Measurements from ENCODE around the gene GPR32.

GPR32 gene

GRCh38 chr19:50785329-50785728 is 15.1 kb downstream of the GPR32 start:
- no peak for DNase-seq

GRCh38 chr19:50790396-50790795 is 20.1 kb downstream of the GPR32 start, which contains the start of gene ACP4:
Gene ACP4 (plus strand): TSS chr19:50790415. CDS start chr19:50790415, 0 bp downstream.
- no peak for DNase-seq

- DNase-seq = no peak
These were observed 20.7 kb downstream of the GPR32 start for GRCh38 chr19:50790922-50791467.

GRCh38 chr19:50791594-50792271 is 21.5 kb downstream of the GPR32 start:
- DNase-seq = no peak

DNA sequence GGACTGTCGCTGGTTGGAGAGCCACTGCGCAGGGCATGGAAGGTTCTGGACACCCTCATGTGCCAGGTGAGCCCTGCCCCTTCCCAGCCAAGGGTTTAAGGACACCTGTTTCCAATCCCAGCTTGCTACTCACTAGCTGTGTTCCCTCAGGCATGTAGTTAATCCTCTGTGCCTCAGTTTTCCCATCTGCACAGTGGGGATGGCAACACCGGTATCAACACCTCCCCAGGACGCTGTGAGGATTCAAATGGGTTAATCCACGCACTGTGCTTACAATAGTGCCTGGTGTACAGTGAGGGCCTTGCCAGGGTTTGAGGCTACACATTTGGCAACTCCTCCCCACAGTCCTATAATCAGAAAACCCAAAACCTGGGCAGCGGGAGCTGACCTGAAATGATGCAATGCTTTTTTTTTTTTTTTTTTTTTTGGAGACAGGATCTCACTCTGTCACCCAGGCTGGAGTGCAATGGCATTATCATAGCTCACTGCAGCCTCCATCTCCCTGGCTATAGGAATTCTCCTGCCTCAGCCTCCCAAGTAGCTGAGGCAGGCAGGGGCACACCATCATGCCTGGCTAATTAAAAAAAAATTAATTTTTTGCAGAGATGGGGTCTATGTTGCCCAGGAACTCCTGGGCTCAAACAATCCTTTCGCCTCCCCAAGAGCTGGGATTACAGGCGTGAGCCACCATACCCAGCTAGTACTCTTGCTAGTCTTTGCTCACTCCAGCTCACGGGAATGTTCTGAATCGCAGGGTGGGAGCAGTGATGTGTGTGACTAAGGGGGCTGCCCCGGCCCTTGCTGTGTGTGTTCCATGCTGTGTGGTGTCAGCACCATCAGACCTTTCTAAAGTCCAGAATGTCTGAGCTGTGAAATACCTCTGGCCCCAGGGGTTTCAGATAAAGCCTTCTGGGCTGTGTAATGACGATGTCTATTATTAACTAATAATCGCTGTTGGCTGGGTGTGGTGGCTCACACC is 22.3 kb downstream of the GPR32 start:
- DNase-seq = no peak

DNA sequence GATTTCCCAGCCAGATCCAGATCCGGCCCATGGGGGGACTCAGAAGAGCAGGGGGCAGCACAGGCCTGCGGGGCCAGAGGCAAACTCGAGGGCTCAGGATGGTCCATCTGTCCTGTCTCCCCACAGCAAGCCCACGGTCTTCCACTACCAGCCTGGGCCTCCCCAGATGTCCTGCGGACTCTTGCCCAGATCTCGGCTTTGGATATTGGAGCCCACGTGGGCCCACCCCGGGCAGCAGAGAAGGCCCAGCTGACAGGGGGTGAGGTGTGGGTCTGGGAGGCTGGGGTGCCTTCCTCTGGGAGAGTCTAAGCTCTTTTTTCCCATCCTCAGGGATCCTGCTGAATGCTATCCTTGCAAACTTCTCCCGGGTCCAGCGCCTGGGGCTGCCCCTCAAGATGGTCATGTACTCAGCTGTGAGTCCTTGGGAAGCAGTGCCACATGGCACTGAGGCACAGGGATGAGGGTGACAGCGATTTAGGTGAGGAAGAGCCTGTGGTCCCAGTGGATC is 23.3 kb downstream of the GPR32 start:
- DNase-seq = no peak

GRCh38 chr19:50794074-50794875 is 24.0 kb downstream of the GPR32 start:
- DNase-seq = peak; percentile 24

DNA sequence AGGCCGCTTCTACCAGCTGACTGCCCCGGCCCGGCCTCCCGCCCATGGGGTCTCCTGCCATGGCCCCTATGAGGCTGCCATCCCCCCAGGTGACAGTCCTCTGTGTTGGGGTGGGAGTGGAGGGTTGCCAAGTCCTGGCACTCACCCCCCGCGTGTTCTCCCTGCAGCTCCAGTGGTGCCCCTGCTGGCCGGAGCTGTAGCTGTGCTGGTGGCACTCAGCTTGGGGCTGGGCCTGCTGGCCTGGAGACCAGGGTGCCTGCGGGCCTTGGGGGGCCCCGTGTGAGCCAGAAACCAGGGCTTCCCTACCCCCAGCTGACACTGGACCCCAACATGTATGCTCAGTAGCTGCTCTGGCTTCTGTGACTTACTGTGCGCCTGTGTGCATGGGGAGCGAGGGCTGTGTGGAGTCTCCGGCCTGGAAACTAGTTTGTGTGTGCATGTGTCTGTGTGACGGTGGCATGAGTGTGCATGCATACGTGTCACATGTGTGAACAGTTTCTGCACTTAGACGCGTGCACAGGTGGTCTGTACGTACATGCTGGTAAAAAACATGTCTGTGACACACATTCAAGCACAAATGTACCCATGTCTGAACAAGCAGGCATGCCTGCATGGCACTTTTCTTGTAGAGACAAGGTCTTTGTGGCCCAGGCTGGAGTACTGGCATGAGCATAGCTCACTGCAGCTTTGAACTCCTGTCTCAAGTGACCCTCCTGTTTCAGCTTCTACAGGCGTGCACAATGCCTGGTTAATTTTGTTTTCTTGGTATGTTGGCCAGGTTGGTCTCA is 24.8 kb downstream of the GPR32 start:
- DNase-seq = no peak

DNA sequence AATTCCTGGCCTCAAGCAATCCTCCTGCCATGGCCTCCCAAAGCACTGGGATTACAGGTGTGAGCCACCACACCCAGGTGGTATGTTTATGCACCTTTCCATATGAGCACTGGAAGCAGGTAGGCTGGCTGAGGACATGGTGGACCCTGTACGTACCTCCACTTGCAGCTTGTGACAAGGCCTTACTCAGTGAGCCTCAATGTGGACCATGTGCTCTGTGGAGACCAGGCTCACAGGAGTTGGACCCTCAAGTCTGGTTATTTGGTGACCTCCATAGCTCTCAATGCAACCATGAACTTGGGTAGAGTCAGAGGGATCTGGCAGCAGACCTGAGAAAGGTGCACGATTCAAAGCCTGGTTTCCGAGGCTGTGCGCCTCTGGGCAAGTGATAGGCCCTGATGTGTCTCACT is 25.4 kb downstream of the GPR32 start:
- DNase-seq = no peak

DNA sequence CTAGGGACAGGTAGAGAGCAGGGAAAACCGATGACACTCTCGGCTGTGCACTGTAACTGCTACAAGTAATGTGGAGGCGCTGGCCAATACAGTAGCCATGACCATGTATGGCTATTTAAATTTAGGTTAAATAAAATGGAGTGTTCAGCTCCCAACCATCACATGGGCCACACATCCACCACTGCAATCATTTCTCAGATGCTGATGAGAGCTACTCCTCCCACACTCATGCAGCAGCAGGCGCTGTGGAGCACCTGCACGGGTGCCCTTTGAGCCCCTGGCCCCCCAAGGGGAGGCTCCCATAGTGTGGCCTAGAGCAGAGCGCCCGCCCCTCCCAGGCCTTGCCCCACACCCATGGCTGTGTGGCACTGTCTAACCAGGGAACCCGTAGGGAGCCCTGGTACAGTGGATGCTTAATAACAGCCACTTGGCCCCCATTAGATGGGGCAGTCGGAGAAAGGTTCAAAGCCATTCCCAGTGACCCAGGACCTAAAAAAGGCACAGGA is 25.9 kb downstream of the GPR32 start:
- no peak for DNase-seq

DNA sequence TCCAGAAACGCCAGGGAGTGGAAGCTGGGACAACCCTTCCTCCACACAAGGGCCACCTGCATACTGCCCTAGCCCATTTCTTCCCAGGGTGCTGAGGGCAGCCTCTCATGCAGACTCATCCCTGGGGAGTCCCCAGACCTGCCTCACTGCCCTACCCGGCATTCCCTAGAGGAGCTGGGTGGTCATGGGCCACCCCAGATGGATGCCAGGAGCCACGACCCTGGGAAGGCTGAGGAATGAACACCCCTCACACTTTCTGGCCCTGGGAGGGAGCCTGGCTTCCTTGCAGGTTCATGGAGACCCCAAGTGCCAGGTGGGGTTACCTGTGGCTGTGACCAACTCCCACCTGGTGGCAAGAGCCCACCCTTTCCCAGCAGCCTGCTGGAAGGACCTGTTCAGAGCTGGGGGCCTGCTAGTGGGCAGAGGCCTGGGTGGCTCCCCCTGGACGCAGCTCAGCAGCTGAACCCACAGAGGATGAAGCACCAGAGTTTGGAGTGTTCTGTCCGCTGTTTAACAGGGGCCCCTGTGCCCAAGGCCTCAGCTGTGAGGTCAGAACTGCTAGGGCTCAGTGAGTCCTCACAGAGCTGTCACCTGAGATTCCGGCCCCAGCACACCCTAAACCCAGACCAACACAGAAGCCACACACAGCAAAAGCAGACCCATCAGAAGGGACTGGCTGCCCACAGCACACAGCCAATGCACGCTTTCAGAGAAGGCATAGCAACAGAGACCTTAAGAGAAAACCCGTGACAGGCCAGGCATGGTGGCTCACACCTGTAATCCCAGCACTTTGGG is 26.6 kb downstream of the GPR32 start:
- no peak for DNase-seq

GRCh38 chr19:50797429-50797780 is 27.1 kb downstream of the GPR32 start:
- no peak for DNase-seq

GRCh38 chr19:50797781-50798658 is 27.8 kb downstream of the GPR32 start:
- no peak for DNase-seq

- DNase-seq = no peak
These were observed 28.6 kb downstream of the GPR32 start for GRCh38 chr19:50798659-50799546.

GRCh38 chr19:50799547-50799851 is 29.2 kb downstream of the GPR32 start:
- DNase-seq = no peak

GRCh38 chr19:50801107-50801506 is 30.8 kb downstream of the GPR32 start:
- no peak for DNase-seq

DNA sequence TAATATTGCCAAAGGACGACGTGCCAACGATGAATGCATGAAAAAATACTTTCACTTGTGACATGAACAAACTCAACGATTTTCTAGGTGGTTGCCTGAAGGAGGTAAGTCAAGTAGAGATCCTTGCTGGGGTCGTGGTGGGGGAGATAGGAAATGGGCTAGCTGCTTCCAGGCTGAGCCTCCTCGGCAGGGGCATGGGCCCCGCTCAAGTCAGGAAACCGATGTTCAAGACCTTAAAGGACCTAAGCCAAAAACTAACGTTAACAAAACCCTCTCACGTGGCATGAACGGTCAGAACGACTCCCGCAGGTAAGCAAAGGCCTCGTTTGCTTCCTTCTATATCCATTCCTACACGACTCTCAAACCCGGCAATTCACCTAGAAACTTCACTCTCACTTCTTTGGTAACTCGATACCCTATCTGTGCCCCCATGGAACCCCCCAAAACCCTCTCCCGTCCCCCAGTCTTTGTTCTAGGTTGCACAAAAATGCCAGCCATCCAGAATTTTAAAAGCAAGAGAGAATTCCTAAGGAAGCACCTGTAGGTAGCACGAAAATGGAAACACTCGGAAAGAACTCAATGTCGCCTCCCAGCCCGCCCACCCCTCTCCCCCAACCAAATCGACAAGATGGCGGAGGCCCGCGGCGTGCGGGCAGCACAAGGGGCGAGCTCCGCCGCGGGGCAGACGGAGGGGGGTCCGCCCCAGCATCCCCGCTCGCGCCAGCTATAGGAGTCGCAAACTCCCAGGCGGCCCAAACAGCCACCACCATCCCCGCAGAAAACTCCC is 33.6 kb downstream of the GPR32 start:
- DNase-seq = peak; percentile 37
